Measurements from ENCODE around the gene SLC35F1.

Gene SLC35F1

GRCh38 chr6:118325220-118325860 is 418.3 kb downstream of the SLC35F1 start:
- Histone ChIP-seq H3K4me1 (ENCODE audit: control insufficient read depth, insufficient read depth, low read length) (no peaks in the 10 kb centered on the region), H3K4me3 (ENCODE audit: low read depth, low read length) (no peak overlapping the region), H3K27ac (ENCODE audit: extremely low read depth, low read depth, low read length) (no peak overlapping the region), H3K9me3 (ENCODE audit: control insufficient read depth, insufficient read depth, low read depth, low read length) (no peaks in the 10 kb centered on the region), H3K36me3 (ENCODE audit: control insufficient read depth in 2 of 2, insufficient read depth in 1 of 2, low read length in 2 of 2) (no peaks in the 10 kb centered on the region)
- ChIA-PET CTCF (no interaction called here), POLR2A (interaction anchor here (0.6 kb wide), 1 partner anchor 168 kb away, joined by 3 read pairs; no protein-coding TSS in a partner anchor)
- TF ChIP-seq BCL6B (tag by site-specific recombination; IDR thresholded peaks at IDR 0.05) (no peak), ZSCAN5A (tag by site-specific recombination; IDR thresholded peaks at IDR 0.05) (no peak), ZSCAN18 (tag by site-specific recombination; IDR thresholded peaks at IDR 0.05) (no peak), AEBP2 (tag by site-specific recombination; IDR thresholded peaks at IDR 0.05; ENCODE audit: borderline replicate concordance) (no peak), ZNF707 (tag by site-specific recombination; IDR thresholded peaks at IDR 0.05) (no peak), ZNF302 (tag by site-specific recombination; IDR thresholded peaks at IDR 0.05; ENCODE audit: low read depth) (no peak), BCL11A (tag by site-specific recombination; IDR thresholded peaks at IDR 0.05; ENCODE audit: low read depth) (no peak), ZNF792 (tag by site-specific recombination; IDR thresholded peaks at IDR 0.05) (no peak)

- Histone ChIP-seq H3K4me1 (ENCODE audit: control insufficient read depth, insufficient read depth, low read length) (no peaks in the 10 kb centered on the region), H3K9me3 (ENCODE audit: control insufficient read depth, insufficient read depth, low read depth, low read length) (no peaks in the 10 kb centered on the region), H3K4me3 (ENCODE audit: low read depth, low read length) (no peak overlapping the region), H3K36me3 (ENCODE audit: control insufficient read depth in 2 of 2, insufficient read depth in 1 of 2, low read length in 2 of 2) (no peaks in the 10 kb centered on the region), H3K27ac (ENCODE audit: extremely low read depth, low read depth, low read length) (no peak overlapping the region)
- ChIA-PET CTCF (interaction anchor here (0.6 to 1.0 kb wide), 3 partner anchors 88 to 490 kb away, joined by 3 read pairs; no protein-coding TSS in a partner anchor), POLR2A (no interaction called here)
- TF ChIP-seq ZNF585B (tag by site-specific recombination; IDR thresholded peaks at IDR 0.05): no peak
- no peak for TF ChIP-seq ZNF473 (tag by site-specific recombination; IDR thresholded peaks at IDR 0.05)
- TF ChIP-seq ZNF792 (tag by site-specific recombination; IDR thresholded peaks at IDR 0.05): no peak
- no peak for TF ChIP-seq KLF1 (tag by site-specific recombination; IDR thresholded peaks at IDR 0.05)
- TF ChIP-seq ZNF707 (tag by site-specific recombination; IDR thresholded peaks at IDR 0.05): no peak
- no peak for TF ChIP-seq ZNF626 (tag by site-specific recombination; IDR thresholded peaks at IDR 0.05)
These were observed 419.6 kb downstream of the SLC35F1 start for GRCh38 chr6:118326712-118327111.

- POLR2A ChIA-PET: no interaction called here
- H3K27ac ChIP-seq (ENCODE audit: extremely low read depth, low read depth, low read length): no peak overlapping the region
- TF ChIP-seq ZNF785 (tag by site-specific recombination; IDR thresholded peaks at IDR 0.05) (no peak), BCL6B (tag by site-specific recombination; IDR thresholded peaks at IDR 0.05) (no peak), MYNN (tag by site-specific recombination; IDR thresholded peaks at IDR 0.05; ENCODE audit: borderline replicate concordance) (no peak), GLIS2 (tag by site-specific recombination; IDR thresholded peaks at IDR 0.05) (no peak), ZNF830 (tag by site-specific recombination; IDR thresholded peaks at IDR 0.05; ENCODE audit: low read depth) (no peak), ZNF776 (tag by site-specific recombination; IDR thresholded peaks at IDR 0.05; ENCODE audit: borderline replicate concordance) (no peak), ZSCAN16 (tag by site-specific recombination; IDR thresholded peaks at IDR 0.05) (no peak), ZNF654 (tag by site-specific recombination; IDR thresholded peaks at IDR 0.05; ENCODE audit: low read depth) (no peak), ZNF148 (tag by site-specific recombination; IDR thresholded peaks at IDR 0.05; ENCODE audit: borderline replicate concordance) (no peak), HOXC10 (CRISPR knock-in tag; IDR thresholded peaks at IDR 0.05) (no peak)
These were observed 420.2 kb downstream of the SLC35F1 start for GRCh38 chr6:118327237-118327636.

More at GRCh38 chr6:118327237-118327636, 420.2 kb downstream of the SLC35F1 start:
- H3K4me3 ChIP-seq (ENCODE audit: low read depth, low read length): no peak overlapping the region
- H3K4me1 ChIP-seq (ENCODE audit: control insufficient read depth, insufficient read depth, low read length): no peaks in the 10 kb centered on the region
- H3K36me3 ChIP-seq (ENCODE audit: control insufficient read depth in 2 of 2, insufficient read depth in 1 of 2, low read length in 2 of 2): no peaks in the 10 kb centered on the region
- no peaks in the 10 kb centered on the region for H3K9me3 ChIP-seq (ENCODE audit: control insufficient read depth, insufficient read depth, low read depth, low read length)
- CTCF ChIA-PET: interaction anchor here (1.0 kb wide), 1 partner anchor 490 kb away, joined by 3 read pairs; no protein-coding TSS in a partner anchor
